OCI-LY1 (cell line): ENCODE data around the gene LMX1A.

Source experiments
- CTCF ChIP-seq: fragments of 200-600 bp; sonication (generic), shearing (Covaris generic); IDR thresholded peaks from 2 replicates; pipeline ENCODE4 v1.5.1; 2017; ENCODE audit warnings: mild to moderate bottlenecking, antibody characterized with exemption, low read length, moderate library complexity, mixed read lengths
- EZH2 ChIP-seq: fragments of 200-600 bp; sonication (generic), shearing (Covaris generic); IDR thresholded peaks from 2 replicates; pipeline ENCODE4 v1.8.0; 2017; ENCODE audit warnings: borderline replicate concordance, mixed run types, mild to moderate bottlenecking, antibody characterized with exemption, low read length, moderate library complexity, mixed read lengths

GRCh38 chr1:165315481-165315880 lies 41.0 kb downstream of the LMX1A start:
- no peak for TF ChIP-seq CTCF
- no peak for TF ChIP-seq EZH2
